HEK293 (cell line): ENCODE results near the gene NFAT5.

Experiments used
- CTCF ChIA-PET: fragments of 350-600 bp; formaldehyde crosslinking; extraction: SDS; loops from one replicate; lab custom pipeline; 2021; ENCODE audit warnings: antibody characterized with exemption; lab: Yijun Ruan, JAX
- POLR2A ChIA-PET: fragments of 300-600 bp; formaldehyde crosslinking; extraction: SDS; loops from one replicate; lab custom pipeline; 2020; ENCODE audit warnings: antibody characterized with exemption, inconsistent platforms; lab: Yijun Ruan, JAX
- H3K27ac ChIP-seq: fragments of 200-500 bp; sonication (Bioruptor generic); 2 replicates; pipeline ENCODE4 v1.5.1; 2014; ENCODE audit warnings: low read depth, low read length, control low read depth, inconsistent platforms; ENCODE audit errors: extremely low read depth
- H3K36me3 ChIP-seq, 2 experiments: fragments of 200-500 bp in 1 of 2; sonication (Bioruptor generic) in 1 of 2; 1 replicate in 1 of 2; 2 replicates in 1 of 2; pipeline ENCODE4 v1.5.1; 2014 to 2017; ENCODE audit warnings: inconsistent platforms in 2 of 2, low read length in 2 of 2; ENCODE audit not compliant: control insufficient read depth in 2 of 2, insufficient read depth in 1 of 2
- H3K4me1 ChIP-seq: fragments of 200-500 bp; sonication (Bioruptor generic); 2 replicates; pipeline ENCODE4 v1.5.1; 2014; ENCODE audit warnings: mild to moderate bottlenecking, low read length, inconsistent platforms; ENCODE audit not compliant: control insufficient read depth, insufficient read depth
- H3K4me3 ChIP-seq: 2 replicates; pipeline ENCODE4 v1.5.1; 2011; ENCODE audit warnings: low read depth, mild to moderate bottlenecking, control low read depth, low read length, moderate library complexity
- H3K9me3 ChIP-seq: fragments of 200-500 bp; sonication (Bioruptor generic); 2 replicates; pipeline ENCODE4 v1.5.1; 2014; ENCODE audit warnings: low read depth, low read length, inconsistent platforms; ENCODE audit not compliant: control insufficient read depth, insufficient read depth
- GLI4 ChIP-seq: fragments of 450-650 bp; formaldehyde crosslinking; IDR thresholded peaks from 2 replicates; pipeline ENCODE4 v1.5.1; 2016; ENCODE audit warnings: missing biosample characterization, missing genetic modification characterization
- IKZF3 ChIP-seq: fragments of 450-650 bp; IDR thresholded peaks from 2 replicates; pipeline ENCODE4 v1.5.0; 2018; ENCODE audit warnings: missing biosample characterization, mild to moderate bottlenecking, missing genetic modification characterization, moderate library complexity
- PRDM6 ChIP-seq: fragments of 450-650 bp; formaldehyde crosslinking; IDR thresholded peaks from 2 replicates; pipeline ENCODE4 v1.5.1; 2017; ENCODE audit warnings: missing biosample characterization, missing genetic modification characterization
- SCRT1 ChIP-seq: fragments of 450-650 bp; formaldehyde crosslinking; IDR thresholded peaks from 2 replicates; pipeline ENCODE4 v1.5.1; 2016; ENCODE audit warnings: missing biosample characterization, missing genetic modification characterization, borderline replicate concordance
- SCRT2 ChIP-seq: fragments of 450-650 bp; formaldehyde crosslinking; IDR thresholded peaks from 2 replicates; pipeline ENCODE4 v1.5.1; 2016; ENCODE audit warnings: missing biosample characterization, missing genetic modification characterization
- SETDB1 ChIP-seq: IDR thresholded peaks from one replicate; pipeline ENCODE4 v1.6.1; 2017; ENCODE audit warnings: mild to moderate bottlenecking, low read length, moderate library complexity, mixed read lengths; ENCODE audit not compliant: insufficient read length
- WT1 ChIP-seq: fragments of 450-650 bp; formaldehyde crosslinking; IDR thresholded peaks from 2 replicates; pipeline ENCODE4 v1.5.1; 2016; ENCODE audit warnings: missing biosample characterization, missing genetic modification characterization
- YY2 ChIP-seq: fragments of 450-650 bp; formaldehyde crosslinking; IDR thresholded peaks from 2 replicates; pipeline ENCODE4 v1.5.1; 2016; ENCODE audit warnings: missing biosample characterization, missing genetic modification characterization
- ZFP3 ChIP-seq: fragments of 450-650 bp; formaldehyde crosslinking; IDR thresholded peaks from 2 replicates; pipeline ENCODE4 v1.5.1; 2016; ENCODE audit warnings: low read depth, missing biosample characterization, missing genetic modification characterization
- ZNF19 ChIP-seq: fragments of 450-650 bp; formaldehyde crosslinking; IDR thresholded peaks from 2 replicates; pipeline ENCODE4; 2016; ENCODE audit warnings: missing biosample characterization, missing genetic modification characterization, low read depth
- ZNF26 ChIP-seq: fragments of 450-650 bp; formaldehyde crosslinking; IDR thresholded peaks from 2 replicates; pipeline ENCODE4 v1.5.1; 2016; ENCODE audit warnings: missing biosample characterization, missing genetic modification characterization
- ZNF292 ChIP-seq: fragments of 450-650 bp; formaldehyde crosslinking; IDR thresholded peaks from 2 replicates; pipeline ENCODE4 v1.5.1; 2016; ENCODE audit warnings: low read depth, missing biosample characterization, missing genetic modification characterization, borderline replicate concordance
- ZNF302 ChIP-seq: fragments of 450-650 bp; formaldehyde crosslinking; IDR thresholded peaks from 2 replicates; pipeline ENCODE4 v1.5.1; 2016; ENCODE audit warnings: missing biosample characterization, missing genetic modification characterization, low read depth
- ZNF324 ChIP-seq: fragments of 450-650 bp; formaldehyde crosslinking; IDR thresholded peaks from 2 replicates; pipeline ENCODE4 v1.5.1; 2016; ENCODE audit warnings: missing biosample characterization, missing genetic modification characterization
- ZNF341 ChIP-seq: fragments of 450-650 bp; formaldehyde crosslinking; IDR thresholded peaks from 2 replicates; pipeline ENCODE4; 2016; ENCODE audit warnings: low read depth, missing biosample characterization, missing genetic modification characterization
- ZNF548 ChIP-seq: fragments of 450-650 bp; formaldehyde crosslinking; IDR thresholded peaks from 2 replicates; pipeline ENCODE4 v1.5.1; 2016; ENCODE audit warnings: missing biosample characterization, missing genetic modification characterization
- ZNF626 ChIP-seq: fragments of 450-650 bp; sonication (Bioruptor Pico); formaldehyde crosslinking; IDR thresholded peaks from 2 replicates; pipeline ENCODE4 v1.5.1; 2018; ENCODE audit warnings: missing biosample characterization, missing genetic modification characterization, inconsistent platforms
- ZNF654 ChIP-seq: fragments of 450-650 bp; formaldehyde crosslinking; IDR thresholded peaks from 2 replicates; pipeline ENCODE4 v1.5.1; 2016; ENCODE audit warnings: low read depth, missing biosample characterization, missing genetic modification characterization
- ZNF76 ChIP-seq: fragments of 450-650 bp; formaldehyde crosslinking; IDR thresholded peaks from 2 replicates; pipeline ENCODE4; 2016; ENCODE audit warnings: low read depth, missing biosample characterization, missing genetic modification characterization, borderline replicate concordance
- ZNF792 ChIP-seq: fragments of 450-650 bp; formaldehyde crosslinking; IDR thresholded peaks from 2 replicates; pipeline ENCODE4 v1.5.1; 2016; ENCODE audit warnings: missing biosample characterization, missing genetic modification characterization
- ZSCAN23 ChIP-seq: fragments of 450-650 bp; formaldehyde crosslinking; IDR thresholded peaks from 2 replicates; pipeline ENCODE4 v1.5.1; 2016; ENCODE audit warnings: missing biosample characterization, missing genetic modification characterization

Gene NFAT5

GRCh38 chr16:69680358-69680757 lies 114.6 kb downstream of the NFAT5 start:
- TF ChIP-seq IKZF3 (tag by site-specific recombination) (no peak), WT1 (no peak), ZNF19 (tag by site-specific recombination) (no peak), ZFP3 (tag by site-specific recombination) (no peak), ZNF548 (tag by site-specific recombination) (no peak), ZNF324 (no peak), ZNF292 (tag by site-specific recombination) (no peak), ZNF341 (tag by site-specific recombination) (no peak), PRDM6 (tag by site-specific recombination) (no peak), SETDB1 (no peak), SCRT2 (tag by site-specific recombination) (no peak), ZSCAN23 (no peak), ZNF792 (tag by site-specific recombination) (no peak), GLI4 (tag by site-specific recombination) (no peak), ZNF76 (tag by site-specific recombination) (no peak)
- Histone ChIP-seq H3K27ac (no peak overlapping the region), H3K4me1 (no peaks in the 10 kb centered on the region), H3K36me3 (peaks cover 43 to 59% of the 10 kb centered on the region in 2 experiments), H3K9me3 (no peaks in the 10 kb centered on the region), H3K4me3 (no peak overlapping the region)
- CTCF ChIA-PET = no interaction called here
- POLR2A ChIA-PET = no interaction called here

DNA sequence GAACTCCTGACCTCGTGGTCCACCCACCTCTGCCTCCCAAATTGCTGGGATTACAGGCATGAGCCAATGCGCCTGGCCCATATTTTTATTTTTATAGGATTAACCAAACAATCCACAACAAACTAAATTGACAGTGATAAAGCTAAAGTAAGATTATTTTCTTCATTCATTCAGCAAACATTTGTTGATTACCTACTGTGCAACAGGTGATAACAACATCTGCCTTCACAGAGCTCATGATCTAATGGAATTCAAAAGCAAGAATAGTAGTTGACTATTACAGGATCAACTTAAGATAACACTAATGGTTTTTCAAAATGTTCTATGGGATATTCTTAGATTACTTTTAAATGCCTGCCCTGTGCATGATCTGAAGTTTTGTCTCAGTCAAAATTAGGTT lies 122.8 kb downstream of the NFAT5 start:
- Histone ChIP-seq H3K4me3 (no peak overlapping the region), H3K36me3 (peaks cover 20 to 50% of the 10 kb centered on the region in 2 experiments), H3K27ac (no peak overlapping the region), H3K9me3 (no peaks in the 10 kb centered on the region), H3K4me1 (no peaks in the 10 kb centered on the region)
- POLR2A ChIA-PET = no interaction called here
- no peak for TF ChIP-seq ZNF654 (tag by site-specific recombination)
- peak; percentile 90 for TF ChIP-seq SCRT2 (tag by site-specific recombination)
- TF ChIP-seq SCRT1 (tag by site-specific recombination) = 0 out of 2 replicates have a peak, but pooled peaks have one; percentile 24
- TF ChIP-seq ZNF626 (tag by site-specific recombination) = no peak
- CTCF ChIA-PET = interaction anchor here (0.7 kb wide), 1 partner anchor 24 kb away, joined by 5 read pairs; no protein-coding TSS in a partner anchor

DNA sequence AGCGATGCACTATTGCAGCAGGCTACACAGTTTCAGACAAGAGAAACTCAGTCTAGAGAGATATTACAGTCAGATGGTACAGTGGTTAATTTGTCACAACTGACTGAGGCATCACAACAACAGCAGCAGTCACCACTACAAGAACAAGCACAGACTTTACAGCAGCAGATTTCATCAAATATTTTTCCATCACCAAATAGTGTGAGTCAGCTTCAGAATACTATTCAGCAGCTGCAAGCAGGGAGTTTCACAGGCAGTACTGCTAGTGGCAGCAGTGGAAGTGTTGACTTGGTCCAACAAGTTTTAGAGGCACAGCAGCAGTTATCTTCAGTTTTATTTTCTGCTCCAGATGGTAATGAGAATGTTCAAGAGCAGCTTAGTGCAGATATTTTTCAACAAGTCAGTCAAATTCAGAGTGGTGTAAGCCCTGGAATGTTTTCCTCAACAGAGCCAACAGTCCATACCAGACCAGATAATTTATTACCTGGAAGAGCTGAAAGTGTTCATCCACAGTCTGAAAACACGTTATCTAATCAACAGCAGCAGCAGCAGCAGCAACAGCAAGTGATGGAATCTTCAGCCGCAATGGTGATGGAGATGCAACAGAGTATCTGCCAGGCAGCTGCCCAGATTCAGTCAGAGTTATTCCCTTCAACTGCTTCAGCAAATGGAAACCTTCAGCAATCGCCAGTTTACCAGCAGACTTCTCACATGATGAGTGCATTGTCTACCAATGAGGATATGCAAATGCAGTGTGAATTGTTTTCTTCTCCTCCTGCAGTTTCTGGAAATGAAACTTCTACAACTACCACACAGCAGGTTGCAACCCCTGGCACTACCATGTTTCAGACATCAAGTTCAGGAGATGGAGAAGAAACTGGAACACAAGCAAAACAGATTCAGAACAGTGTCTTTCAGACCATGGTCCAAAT lies 126.5 kb downstream of the NFAT5 start:
- Histone ChIP-seq H3K27ac (no peak overlapping the region), H3K4me3 (no peak overlapping the region), H3K9me3 (no peaks in the 10 kb centered on the region), H3K36me3 (peaks cover 31 to 66% of the 10 kb centered on the region in 2 experiments), H3K4me1 (no peaks in the 10 kb centered on the region)
- CTCF ChIA-PET = interaction anchor here (1.0 kb wide), 1 partner anchor 17 kb away, joined by 3 read pairs; no protein-coding TSS in a partner anchor
- POLR2A ChIA-PET = no interaction called here
- TF ChIP-seq ZNF302 (tag by site-specific recombination) (no peak), YY2 (tag by site-specific recombination) (0 out of 2 replicates have a peak, but pooled peaks have one; percentile 8), ZNF26 (tag by site-specific recombination) (no peak)
